H1 (cell line): ENCODE data around the gene PDE6B. TPM values are rescaled to one million over a fixed set of nuclear protein-coding genes. Genes with fewer than 3 reads are reported as not detected.

ENCODE experiments used
- CTCF ChIA-PET: fragments of 300-600 bp; sonication (Branson Sonifier 250); formaldehyde crosslinking; loops from one replicate; lab custom pipeline; 2021; ENCODE audit not compliant: partially characterized antibody; lab: Charles Lee
- POLR2A ChIA-PET: fragments of 300-600 bp; sonication (Branson Sonifier 250); formaldehyde crosslinking; loops from one replicate; lab custom pipeline; 2021; ENCODE audit warnings: inconsistent platforms; ENCODE audit not compliant: partially characterized antibody; lab: Charles Lee
- DNase-seq, 2 experiments: peaks; one replicate each; pipeline versions ENCODE4 v3.0.0 to v3.0.0-alpha.2; 2010 to 2022; ENCODE audit warnings: low spot score in 2 of 2, low read depth in 1 of 2, mixed read lengths in 1 of 2
- FAIRE-seq: peaks from 2 replicates; lab custom pipeline; 2011; peaks lifted over from hg19 to GRCh38; lab: Jason Lieb, UNC
- H2AFZ ChIP-seq: 2 replicates; pipeline ENCODE4 v1.8.1; 2012; ENCODE audit warnings: low read length, inconsistent platforms
- H2AK5ac ChIP-seq: 2 replicates; pipeline ENCODE4 v1.6.1; 2013; ENCODE audit warnings: low read depth, low read length
- H2BK120ac ChIP-seq: replicated peaks from 2 replicates; pipeline ENCODE3; 2013; ENCODE audit warnings: low read depth, low read length, inconsistent platforms
- H2BK12ac ChIP-seq: 2 replicates; pipeline ENCODE4 v1.6.1; 2013; ENCODE audit warnings: low read depth, low read length
- H2BK15ac ChIP-seq: 2 replicates; pipeline ENCODE4 v1.6.1; 2013; ENCODE audit warnings: low read length
- H2BK20ac ChIP-seq: 2 replicates; pipeline ENCODE4 v1.6.1; 2013; ENCODE audit warnings: low read length
- H2BK5ac ChIP-seq: 2 replicates; pipeline ENCODE4 v1.6.1; 2013; ENCODE audit warnings: low read depth, low read length
- H3K14ac ChIP-seq: 2 replicates; pipeline ENCODE4 v1.6.1; 2013; ENCODE audit warnings: inconsistent platforms; ENCODE audit not compliant: insufficient read length
- H3K18ac ChIP-seq: 2 replicates; pipeline ENCODE4 v1.6.1; 2013; ENCODE audit warnings: low read length; ENCODE audit errors: extremely low read depth
- H3K23ac ChIP-seq: 2 replicates; pipeline ENCODE4 v1.6.1; 2013; ENCODE audit warnings: inconsistent platforms; ENCODE audit not compliant: insufficient read length
- H3K23me2 ChIP-seq: 2 replicates; pipeline ENCODE4 v1.6.1; 2013; ENCODE audit warnings: low read depth, low read length
- H3K27ac ChIP-seq: 2 replicates; pipeline ENCODE4 v1.6.1; 2011; ENCODE audit warnings: low read depth, low read length, inconsistent platforms
- H3K27me3 ChIP-seq, 4 experiments: replicated peaks in 1 of 4; 1 replicate in 1 of 4; 2 replicates in 3 of 4; pipeline versions ENCODE4 v1.6.1 to v1.8.1; 2011 to 2013; ENCODE audit warnings: low read length in 3 of 4, mild to moderate bottlenecking in 3 of 4, inconsistent platforms in 2 of 4, mixed read lengths in 2 of 4, moderate library complexity in 1 of 4; ENCODE audit not compliant: control insufficient read depth in 3 of 4, insufficient read depth in 3 of 4; ENCODE audit errors: extremely low read depth in 1 of 4
- H3K36me3 ChIP-seq, 4 experiments: 2 replicates each; pipeline versions ENCODE4 v1.6.1 to v1.8.1; 2011 to 2013; ENCODE audit warnings: mild to moderate bottlenecking in 4 of 4, low read length in 3 of 4, moderate library complexity in 2 of 4, control low read depth in 1 of 4, inconsistent platforms in 1 of 4; ENCODE audit not compliant: insufficient read depth in 4 of 4, control insufficient read depth in 2 of 4
- H3K4ac ChIP-seq: replicated peaks from 2 replicates; pipeline ENCODE3; 2013; ENCODE audit warnings: low read length, low read depth, mixed read lengths, inconsistent platforms; ENCODE audit not compliant: insufficient read length
- H3K4me1 ChIP-seq, 4 experiments: replicated peaks in 1 of 4; 1 replicate in 1 of 4; 2 replicates in 3 of 4; pipeline versions ENCODE4 v1.6.1 to v1.8.1; 2011 to 2013; ENCODE audit warnings: low read length in 3 of 4, inconsistent platforms in 2 of 4, mixed read lengths in 1 of 4; ENCODE audit not compliant: insufficient read depth in 4 of 4, control insufficient read depth in 3 of 4
- H3K4me2 ChIP-seq, 2 experiments: 2 replicates each; pipeline versions ENCODE4 v1.6.1 to v1.8.1; 2011 to 2013; ENCODE audit warnings: low read depth in 2 of 2, low read length in 2 of 2, control low read depth in 1 of 2, inconsistent platforms in 1 of 2, mild to moderate bottlenecking in 1 of 2; ENCODE audit not compliant: insufficient read depth in 1 of 2
- H3K4me3 ChIP-seq, 4 experiments: fragments of 200-600, 300-600 bp in 1 of 4; sonication (generic), shearing (Covaris generic), sonication (Bioruptor Twin) in 1 of 4; 2 replicates each; pipeline versions ENCODE4 v1.5.1 to v1.8.1; 2011 to 2016; ENCODE audit warnings: low read length in 4 of 4, low read depth in 3 of 4, control low read depth in 2 of 4, inconsistent platforms in 2 of 4, mild to moderate bottlenecking in 2 of 4, mixed read lengths in 1 of 4, moderate library complexity in 1 of 4; ENCODE audit not compliant: insufficient read depth in 2 of 4; ENCODE audit errors: extremely low read depth in 1 of 4
- H3K56ac ChIP-seq: replicated peaks from 2 replicates; pipeline ENCODE3; 2013; ENCODE audit warnings: low read depth, mild to moderate bottlenecking, mixed read lengths, low read length, inconsistent platforms; ENCODE audit not compliant: insufficient read length
- H3K79me1 ChIP-seq: 2 replicates; pipeline ENCODE4 v1.6.1; 2013; ENCODE audit warnings: low read depth, low read length, control low read depth
- H3K79me2 ChIP-seq, 2 experiments: 2 replicates each; pipeline versions ENCODE4 v1.6.1 to v1.8.1; 2012 to 2013; ENCODE audit warnings: low read length in 2 of 2, mild to moderate bottlenecking in 2 of 2, inconsistent platforms in 1 of 2; ENCODE audit not compliant: insufficient read depth in 2 of 2, control insufficient read depth in 1 of 2
- H3K9ac ChIP-seq, 4 experiments: replicated peaks in 1 of 4; 1 replicate in 1 of 4; 2 replicates in 3 of 4; pipeline versions ENCODE4 v1.6.1 to v1.8.1; 2011 to 2013; ENCODE audit warnings: low read depth in 3 of 4, low read length in 3 of 4, control low read depth in 2 of 4, mild to moderate bottlenecking in 2 of 4, moderate library complexity in 2 of 4, inconsistent platforms in 1 of 4; ENCODE audit errors: extremely low read depth in 1 of 4
- H3K9me3 ChIP-seq, 2 experiments: 2 replicates each; pipeline versions ENCODE4 v1.6.1 to v1.8.1; 2012 to 2013; ENCODE audit warnings: mild to moderate bottlenecking in 2 of 2, moderate library complexity in 2 of 2, control low read depth in 1 of 2, inconsistent platforms in 1 of 2, low read depth in 1 of 2, low read length in 1 of 2, mixed read lengths in 1 of 2; ENCODE audit not compliant: insufficient read depth in 2 of 2
- H4K20me1 ChIP-seq, 2 experiments: replicated peaks in 1 of 2; 2 replicates each; pipeline versions ENCODE3 to v1.8.1; 2011 to 2013; ENCODE audit warnings: inconsistent platforms in 2 of 2, low read length in 2 of 2, mild to moderate bottlenecking in 1 of 2; ENCODE audit not compliant: insufficient read depth in 2 of 2, control insufficient read depth in 1 of 2
- H4K5ac ChIP-seq: 2 replicates; pipeline ENCODE4 v1.6.1; 2013; ENCODE audit warnings: low read length, low read depth, mixed read lengths, inconsistent platforms; ENCODE audit not compliant: insufficient read length
- H4K8ac ChIP-seq: 2 replicates; pipeline ENCODE4 v1.8.0; 2013; ENCODE audit warnings: mild to moderate bottlenecking, moderate library complexity, low read length, inconsistent platforms; ENCODE audit not compliant: insufficient read depth; ENCODE audit errors: extremely low read depth
- H4K91ac ChIP-seq: replicated peaks from 2 replicates; pipeline ENCODE3; 2013; ENCODE audit warnings: low read length, mixed read lengths, inconsistent platforms; ENCODE audit not compliant: insufficient read length
- BACH1 ChIP-seq: IDR thresholded peaks from 2 replicates; pipeline ENCODE4 v1.6.1; 2012; ENCODE audit warnings: low read length, improper control_type of control experiment
- CHD1 ChIP-seq: IDR thresholded peaks from 2 replicates; pipeline ENCODE4 v1.6.1; 2012; ENCODE audit warnings: low read depth, low read length, improper control_type of control experiment
- CHD2 ChIP-seq: IDR thresholded peaks from 2 replicates; pipeline ENCODE4 v1.6.1; 2012; ENCODE audit warnings: low read length, improper control_type of control experiment
- CREB1 ChIP-seq: IDR thresholded peaks from 2 replicates; pipeline ENCODE4 v1.6.1; 2012; ENCODE audit warnings: inconsistent platforms
- FOSL1 ChIP-seq: IDR thresholded peaks from 2 replicates; pipeline ENCODE4 v1.6.1; 2011; ENCODE audit warnings: mild to moderate bottlenecking, low read depth, low read length, moderate library complexity; ENCODE audit not compliant: insufficient read depth
- HDAC6 ChIP-seq: IDR thresholded peaks from one replicate; pipeline ENCODE4 v1.7.1; 2012; ENCODE audit warnings: low read depth, mild to moderate bottlenecking, inconsistent platforms, low read length, moderate library complexity
- MAFK ChIP-seq: IDR thresholded peaks from 2 replicates; pipeline ENCODE4 v1.6.1; 2012; ENCODE audit warnings: low read depth, mild to moderate bottlenecking, improper control_type of control experiment, low read length
- NRF1 ChIP-seq: IDR thresholded peaks from 2 replicates; pipeline ENCODE4 v1.6.1; 2011; ENCODE audit warnings: mild to moderate bottlenecking, low read depth, low read length, improper control_type of control experiment
- RFX5 ChIP-seq: IDR thresholded peaks from 2 replicates; pipeline ENCODE4 v1.6.1; 2011; ENCODE audit warnings: low read depth, low read length, improper control_type of control experiment, borderline replicate concordance
- RXRA ChIP-seq: IDR thresholded peaks from 2 replicates; pipeline ENCODE4 v1.6.1; 2011; ENCODE audit warnings: low read depth, mild to moderate bottlenecking, low read length, moderate library complexity; ENCODE audit not compliant: insufficient read depth
- SIX5 ChIP-seq: IDR thresholded peaks from 2 replicates; pipeline ENCODE4 v1.6.1; 2011; ENCODE audit warnings: mild to moderate bottlenecking, low read depth, low read length
- SP1 ChIP-seq: IDR thresholded peaks from 2 replicates; pipeline ENCODE4 v1.6.1; 2011; ENCODE audit warnings: low read depth, low read length
- USF2 ChIP-seq: IDR thresholded peaks from 2 replicates; pipeline ENCODE4 v1.6.1; 2011; ENCODE audit warnings: low read length, improper control_type of control experiment
- WGBS, 2 experiments: shearing (Covaris generic) in 1 of 2; methylation state at CpG; one replicate each; pipeline versions ENCODE4 v1.1.6 to v1.1.7; 2013 to 2015; ENCODE audit warnings: low lambda C conversion rate in 2 of 2, mixed read lengths in 2 of 2, inconsistent platforms in 1 of 2, low coverage in 1 of 2, missing lambda C conversion rate in 1 of 2; ENCODE audit not compliant: insufficient replicate concordance in 2 of 2, insufficient coverage in 1 of 2, insufficient read length in 1 of 2; ENCODE audit errors: extremely low coverage in 1 of 2, missing lambda C conversion rate in 1 of 2; 5-methylcytosine and 5-hydroxymethylcytosine counted together
- polyA plus RNA-seq, 7 experiments: library from polyadenylated mRNA; depleted of rRNA in 3 of 7; stranded (reverse) in 5 of 7; unstranded in 2 of 7; fragments of >200 nt in 5 of 7; fragments of 200-250 nt in 2 of 7; gene quantifications; 1 replicate in 5 of 7; 2 replicates in 1 of 7; 4 replicates in 1 of 7; pipeline versions ENCODE4 v1.2.1 to v1.2.3, GENCODE V29; 2011 to 2013; ENCODE audit warnings: missing spikeins in 2 of 7, mixed read lengths in 2 of 7
- total RNA-seq: library from RNA; stranded (reverse); fragmentation: NEBNext Ultra II Directional; extraction: Animal tissue kit (Norgen Biotek cat#: 25700); gene quantifications from 2 replicates; pipeline ENCODE4 v1.2.1, GENCODE V29; 2021

PDE6B gene
- total and polyA plus RNA-seq, 2 of the 8 experiments (the other 6 are each of a cell fraction or from before 2014, with no cell fraction given): 4.1 to 8.4 TPM

DNA sequence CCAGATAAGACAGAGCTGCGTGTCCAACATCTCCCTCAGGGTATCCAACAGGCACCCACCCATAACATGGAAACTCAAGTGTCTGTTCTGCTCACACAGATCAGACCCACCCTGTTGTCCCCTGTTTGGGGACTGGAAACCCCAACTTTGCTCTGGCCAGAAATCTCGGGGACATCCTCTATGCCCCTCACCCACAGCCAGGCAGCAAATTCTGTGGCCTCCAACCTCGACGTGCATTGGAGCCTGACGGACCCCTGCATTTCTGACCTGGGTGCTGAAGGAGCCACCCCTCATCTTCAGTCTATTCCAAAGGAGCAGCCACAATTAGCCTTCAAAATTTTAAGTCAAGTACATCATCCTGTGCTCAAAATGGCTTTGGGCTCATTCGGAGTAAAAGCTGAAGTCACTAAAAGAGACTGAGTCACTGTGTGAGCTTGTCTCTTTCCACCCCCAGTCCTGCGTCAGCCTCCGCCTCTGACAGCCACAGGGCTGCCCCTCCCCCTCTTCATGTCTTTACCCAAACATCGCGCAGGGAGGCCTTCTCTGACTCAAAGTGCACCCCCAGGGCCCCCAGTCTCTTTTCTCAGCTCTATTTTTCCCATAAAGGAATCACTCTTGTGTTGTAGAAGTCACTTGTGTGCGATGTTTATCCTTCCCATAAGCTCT lies 24.4 kb upstream of the PDE6B start:
- Histone ChIP-seq H3K9me3 (no peaks in the 10 kb centered on the region), H4K20me1 (no peaks in the 10 kb centered on the region)

More for the DNA sequence above, 24.4 kb upstream of the PDE6B start:
- Histone ChIP-seq H2AK5ac (no peak overlapping the region), H3K36me3 (no peaks in the 10 kb centered on the region), H3K4me2 (no peak overlapping the region), H4K91ac (no peak overlapping the region), H3K23me2 (no peaks in the 10 kb centered on the region), H2AFZ (no peak overlapping the region), H4K8ac (no peak overlapping the region), H3K9ac (no peak overlapping the region), H3K27me3 (no peaks in the 10 kb centered on the region), H2BK20ac (no peak overlapping the region), H4K5ac (no peak overlapping the region), H3K4ac (no peak overlapping the region), H3K79me2 (no peaks in the 10 kb centered on the region), H3K4me3 (no peak overlapping the region), H3K79me1 (no peaks in the 10 kb centered on the region), H3K4me1 (no peaks in the 10 kb centered on the region; a peak in 1 of 7 replicates), H3K23ac (no peak overlapping the region), H3K27ac (no peak overlapping the region), H2BK12ac (no peak overlapping the region), H2BK15ac (no peak overlapping the region), H3K14ac (no peak overlapping the region), H2BK5ac (no peak overlapping the region), H3K56ac (no peak overlapping the region), H2BK120ac (no peak overlapping the region), H3K18ac (no peak overlapping the region)
- WGBS, 2 experiments: 86% methylated on average over 11 of the region's 11 CpGs; no CpG with 5 or more reads in 1 of the 2 experiments
- DNase-seq (no peak), FAIRE-seq (no peak)
- TF ChIP-seq CREB1: no peak
- no peak for TF ChIP-seq BACH1
- TF ChIP-seq RFX5: no peak
- TF ChIP-seq FOSL1: no peak
- TF ChIP-seq HDAC6: no peak
- TF ChIP-seq USF2: no peak
- no peak for TF ChIP-seq SP1
- no peak for TF ChIP-seq NRF1
- TF ChIP-seq MAFK: no peak
- TF ChIP-seq RXRA: no peak
- TF ChIP-seq CHD1: no peak
- no peak for TF ChIP-seq CHD2
- TF ChIP-seq SIX5: no peak
- CTCF ChIA-PET: interaction anchor here (0.6 to 2.9 kb wide), 17 partner anchors 8 to 166 kb away, joined by 3 to 7 read pairs (median 3); partner anchors contain the start of genes ATP5ME and MYL5
- POLR2A ChIA-PET: interaction anchor here (1.0 to 2.5 kb wide), 3 partner anchors 23 to 127 kb away, joined by 3 to 8 read pairs (median 7); partner anchors contain the start of genes ATP5ME and MYL5
